GM12874 (cell line): ENCODE results near the gene PRKCE.

ENCODE experiments used
- TF ChIP-seq, protein P1 (sequence below): IDR thresholded peaks from 2 replicates; pipeline ENCODE4 v1.5.1; 2011; ENCODE audit warnings: low read depth, mild to moderate bottlenecking, control low read depth, low read length, moderate library complexity; ENCODE audit not compliant: insufficient read depth

Gene PRKCE

DNA sequence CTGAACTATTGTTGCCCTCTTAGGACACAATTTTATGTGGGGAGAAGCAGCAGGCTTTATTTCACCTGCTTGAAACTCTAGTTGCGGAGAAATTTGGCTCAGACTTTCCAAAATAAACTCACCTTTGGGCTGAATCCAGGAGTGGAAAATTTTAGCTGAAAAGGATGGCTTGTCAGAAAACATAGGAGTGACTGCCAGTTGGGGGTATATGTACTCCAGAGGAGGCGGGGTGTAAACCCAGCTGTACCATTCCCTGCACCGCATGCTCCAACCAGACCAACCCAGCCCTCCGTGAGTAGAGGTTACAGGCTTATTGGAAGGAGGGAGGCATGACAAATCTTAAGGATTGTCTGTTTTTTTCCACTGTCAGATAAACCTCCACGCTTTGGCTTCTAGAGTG lies 53.8 kb downstream of the PRKCE start:
- TF ChIP-seq, protein P1, sequence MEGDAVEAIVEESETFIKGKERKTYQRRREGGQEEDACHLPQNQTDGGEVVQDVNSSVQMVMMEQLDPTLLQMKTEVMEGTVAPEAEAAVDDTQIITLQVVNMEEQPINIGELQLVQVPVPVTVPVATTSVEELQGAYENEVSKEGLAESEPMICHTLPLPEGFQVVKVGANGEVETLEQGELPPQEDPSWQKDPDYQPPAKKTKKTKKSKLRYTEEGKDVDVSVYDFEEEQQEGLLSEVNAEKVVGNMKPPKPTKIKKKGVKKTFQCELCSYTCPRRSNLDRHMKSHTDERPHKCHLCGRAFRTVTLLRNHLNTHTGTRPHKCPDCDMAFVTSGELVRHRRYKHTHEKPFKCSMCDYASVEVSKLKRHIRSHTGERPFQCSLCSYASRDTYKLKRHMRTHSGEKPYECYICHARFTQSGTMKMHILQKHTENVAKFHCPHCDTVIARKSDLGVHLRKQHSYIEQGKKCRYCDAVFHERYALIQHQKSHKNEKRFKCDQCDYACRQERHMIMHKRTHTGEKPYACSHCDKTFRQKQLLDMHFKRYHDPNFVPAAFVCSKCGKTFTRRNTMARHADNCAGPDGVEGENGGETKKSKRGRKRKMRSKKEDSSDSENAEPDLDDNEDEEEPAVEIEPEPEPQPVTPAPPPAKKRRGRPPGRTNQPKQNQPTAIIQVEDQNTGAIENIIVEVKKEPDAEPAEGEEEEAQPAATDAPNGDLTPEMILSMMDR: no peak

DNA sequence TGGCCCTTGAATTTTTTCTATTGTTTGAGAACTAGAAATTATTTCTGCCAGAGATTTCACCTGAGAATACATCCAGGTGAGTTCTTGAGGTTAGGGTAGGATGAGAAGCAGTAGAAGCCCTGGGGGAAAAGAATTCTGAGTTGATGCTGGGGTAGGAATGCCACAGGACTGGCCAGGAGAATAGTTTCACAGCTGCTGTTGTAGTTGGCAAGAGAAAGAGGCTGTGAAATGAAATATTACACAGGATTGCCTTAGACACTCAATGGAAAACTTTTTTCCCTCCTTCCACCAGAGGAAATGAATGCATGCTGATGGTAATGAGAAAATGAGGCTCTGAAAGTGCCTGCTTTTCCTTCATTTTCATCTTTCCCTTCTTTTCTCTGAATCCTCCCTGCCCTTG lies 54.6 kb downstream of the PRKCE start:
- TF ChIP-seq, protein P1: no peak

DNA sequence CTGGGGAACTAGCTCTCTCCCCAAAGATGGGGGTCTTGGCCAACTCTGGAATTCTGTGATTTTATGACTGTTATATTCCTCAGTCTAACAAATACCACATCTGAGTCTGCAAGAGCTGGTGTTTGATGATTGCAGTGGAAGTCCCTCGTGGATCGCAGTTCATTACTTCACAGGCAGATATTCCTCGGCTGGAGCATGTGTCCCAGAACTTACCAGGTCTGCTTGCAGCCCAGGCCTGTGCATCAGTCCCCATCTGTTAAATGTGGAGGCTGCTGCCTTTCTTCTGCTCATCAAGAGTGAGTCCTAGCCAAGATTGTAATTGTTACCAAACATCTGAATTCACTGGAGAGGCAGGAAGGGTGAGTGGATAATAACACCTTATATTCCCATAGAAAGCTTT lies 55.5 kb downstream of the PRKCE start:
- TF ChIP-seq, protein P1: no peak

DNA sequence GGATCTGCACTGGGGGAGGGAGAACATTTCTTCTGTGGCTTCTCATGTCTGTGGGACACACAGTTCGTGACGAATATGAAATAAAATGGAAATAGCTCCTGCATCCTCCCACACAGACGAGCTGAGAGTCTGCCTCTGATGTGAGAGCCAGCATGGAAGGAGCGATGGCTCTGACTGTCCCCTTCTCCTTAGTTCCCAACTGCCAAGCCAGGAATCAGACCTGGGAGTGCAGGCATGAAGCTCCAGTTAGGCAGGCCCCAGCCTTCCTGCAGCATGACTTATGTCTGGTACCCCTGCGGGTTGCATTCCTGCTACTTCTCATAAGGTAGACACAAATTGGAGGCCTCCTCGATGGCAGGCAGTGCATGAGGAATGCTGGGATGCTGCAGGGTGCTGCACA lies 56.2 kb downstream of the PRKCE start:
- TF ChIP-seq, protein P1: no peak

DNA sequence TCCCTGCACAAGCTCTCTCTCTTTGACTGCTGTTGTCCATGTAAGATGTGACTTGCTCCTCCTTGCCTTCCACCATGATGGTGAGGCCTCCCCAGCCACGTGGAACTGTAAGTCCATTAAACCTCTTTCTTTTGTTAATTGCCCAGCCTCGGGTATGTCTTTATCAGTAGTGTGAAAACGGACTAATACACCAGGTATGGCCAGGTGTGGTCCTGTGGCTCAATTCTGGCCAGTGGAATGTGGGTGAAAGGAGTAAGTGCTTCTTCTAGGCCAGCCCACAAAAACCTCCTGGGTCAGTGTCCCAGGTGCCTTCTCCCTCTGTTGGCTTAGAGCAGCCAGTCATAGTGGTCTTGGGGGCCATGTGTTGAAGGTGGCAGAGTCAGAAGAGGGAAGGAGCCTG lies 57.0 kb downstream of the PRKCE start:
- TF ChIP-seq, protein P1: no peak

DNA sequence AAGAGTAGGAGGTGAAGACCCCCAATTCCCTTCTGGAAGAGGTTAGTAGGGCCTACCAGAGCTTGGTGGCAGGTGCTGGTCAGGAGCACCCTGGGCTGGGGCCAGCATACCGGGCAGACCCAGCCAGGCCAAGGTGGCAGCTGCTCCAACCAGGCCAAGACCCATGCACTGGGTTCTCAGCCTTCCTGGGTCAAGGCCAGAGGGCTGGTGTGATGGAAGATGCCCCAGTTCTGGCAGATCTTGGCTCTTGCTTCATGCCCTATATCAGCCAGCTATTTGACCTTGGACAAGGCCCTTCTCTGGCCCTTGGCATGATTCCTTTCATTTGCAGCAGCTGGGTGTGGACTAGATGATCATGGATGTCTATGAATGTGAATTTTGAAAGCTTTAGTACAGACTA lies 57.7 kb downstream of the PRKCE start:
- TF ChIP-seq, protein P1: no peak

DNA sequence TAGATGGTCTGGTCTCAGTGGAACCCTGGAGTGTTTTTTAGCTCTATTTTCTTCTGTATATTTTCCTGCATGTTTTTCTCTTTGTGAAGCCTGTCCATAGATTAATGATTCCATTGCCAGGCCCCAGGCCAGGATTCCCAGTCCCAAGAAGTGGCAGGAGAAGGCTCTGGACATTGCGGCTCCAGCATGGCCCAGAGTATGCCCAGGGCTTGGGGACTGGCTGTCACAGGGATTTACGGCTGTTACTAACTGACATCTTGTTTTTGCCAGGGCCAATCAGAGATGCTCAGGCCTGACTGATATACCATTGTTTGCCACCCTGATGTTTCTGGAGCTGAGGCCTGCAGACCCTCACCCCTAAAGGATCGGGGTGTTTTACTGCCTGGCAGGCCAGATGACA lies 59.0 kb downstream of the PRKCE start:
- TF ChIP-seq, protein P1: no peak

DNA sequence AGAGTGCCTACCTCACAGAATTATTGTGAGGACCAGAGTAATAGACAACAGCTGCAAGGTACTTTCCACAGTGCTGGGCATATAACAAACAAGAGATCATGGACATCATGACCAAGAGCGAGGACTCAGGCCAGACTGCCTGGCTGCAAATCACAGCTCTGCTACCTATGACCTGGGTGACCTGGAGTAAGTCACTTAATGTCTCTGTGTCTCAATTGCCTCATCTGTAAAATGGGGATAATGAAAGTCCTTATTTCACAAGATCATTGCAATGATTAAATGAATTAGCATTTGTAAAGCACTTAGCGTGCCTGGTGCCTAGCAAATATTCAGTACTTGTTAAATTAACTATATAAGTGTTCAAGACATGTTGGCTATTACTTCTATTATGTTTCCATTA lies 59.7 kb downstream of the PRKCE start:
- TF ChIP-seq, protein P1: no peak
